NCI-H510A treated with DMSO at 0.1 percent for 48 hours (cell line): ENCODE data around the gene BCAR3.
"Not testable (repeated sequence)": the region's sequence is repeated elsewhere in the genome, so short reads cannot be mapped to it uniquely, and the experiment has no call there.

Source experiments
- DNase-seq: peaks from one replicate; lab custom pipeline; 2025; lab: John Stamatoyannopoulos, UW

BCAR3 gene

GRCh38 chr1:93689521-93690223 is 8.0 kb upstream of the BCAR3 start:
- DNase-seq: no peak

GRCh38 chr1:93687542-93687941 is 5.9 kb upstream of the BCAR3 start:
- DNase-seq: no peak

GRCh38 chr1:93686504-93687250 is 5.0 kb upstream of the BCAR3 start:
- DNase-seq: no peak

- DNase-seq: no peak
Observed at GRCh38 chr1:93685918-93686317, 4.3 kb upstream of the BCAR3 start.

GRCh38 chr1:93683234-93683633 is 1.6 kb upstream of the BCAR3 start:
- DNase-seq: no peak

- peak; percentile 83 for DNase-seq
Observed at GRCh38 chr1:93681989-93682412, 364 bp upstream of the BCAR3 start.

- DNase-seq: peak; percentile 95
Observed at GRCh38 chr1:93680420-93681100, 1.1 kb downstream of the BCAR3 start.

- no peak for DNase-seq
Observed at GRCh38 chr1:93680076-93680419, 1.6 kb downstream of the BCAR3 start.

- DNase-seq: no peak
Observed at GRCh38 chr1:93679546-93679945, 2.1 kb downstream of the BCAR3 start.

- DNase-seq: no peak
Observed at GRCh38 chr1:93678946-93679480, 2.6 kb downstream of the BCAR3 start.

- DNase-seq: no peak
Observed at GRCh38 chr1:93678491-93678890, 3.1 kb downstream of the BCAR3 start.

- no peak for DNase-seq
Observed at GRCh38 chr1:93677729-93678128, 3.9 kb downstream of the BCAR3 start.

GRCh38 chr1:93676427-93676826 is 5.2 kb downstream of the BCAR3 start:
- no peak for DNase-seq

- DNase-seq: no peak
Observed at GRCh38 chr1:93675931-93676330, 5.7 kb downstream of the BCAR3 start.

GRCh38 chr1:93675271-93675670 is 6.4 kb downstream of the BCAR3 start:
- no peak for DNase-seq

- DNase-seq: not testable (repeated sequence)
Observed at GRCh38 chr1:93674071-93674470, 7.6 kb downstream of the BCAR3 start.

GRCh38 chr1:93673163-93673829 is 8.3 kb downstream of the BCAR3 start:
- no peak for DNase-seq

- no peak for DNase-seq
Observed at GRCh38 chr1:93672477-93673162, 9.0 kb downstream of the BCAR3 start.

GRCh38 chr1:93672069-93672468 is 9.6 kb downstream of the BCAR3 start:
- DNase-seq: no peak

GRCh38 chr1:93671099-93671621 is 10.5 kb downstream of the BCAR3 start:
- DNase-seq: no peak

- DNase-seq: no peak
Observed at GRCh38 chr1:93670141-93670540, 11.5 kb downstream of the BCAR3 start.
